ENCODE measurements around the gene DIP2B.
"Not testable (repeated sequence)": the region's sequence is repeated elsewhere in the genome, so short reads cannot be mapped to it uniquely, and the experiment has no call there.

DIP2B gene, protein sequence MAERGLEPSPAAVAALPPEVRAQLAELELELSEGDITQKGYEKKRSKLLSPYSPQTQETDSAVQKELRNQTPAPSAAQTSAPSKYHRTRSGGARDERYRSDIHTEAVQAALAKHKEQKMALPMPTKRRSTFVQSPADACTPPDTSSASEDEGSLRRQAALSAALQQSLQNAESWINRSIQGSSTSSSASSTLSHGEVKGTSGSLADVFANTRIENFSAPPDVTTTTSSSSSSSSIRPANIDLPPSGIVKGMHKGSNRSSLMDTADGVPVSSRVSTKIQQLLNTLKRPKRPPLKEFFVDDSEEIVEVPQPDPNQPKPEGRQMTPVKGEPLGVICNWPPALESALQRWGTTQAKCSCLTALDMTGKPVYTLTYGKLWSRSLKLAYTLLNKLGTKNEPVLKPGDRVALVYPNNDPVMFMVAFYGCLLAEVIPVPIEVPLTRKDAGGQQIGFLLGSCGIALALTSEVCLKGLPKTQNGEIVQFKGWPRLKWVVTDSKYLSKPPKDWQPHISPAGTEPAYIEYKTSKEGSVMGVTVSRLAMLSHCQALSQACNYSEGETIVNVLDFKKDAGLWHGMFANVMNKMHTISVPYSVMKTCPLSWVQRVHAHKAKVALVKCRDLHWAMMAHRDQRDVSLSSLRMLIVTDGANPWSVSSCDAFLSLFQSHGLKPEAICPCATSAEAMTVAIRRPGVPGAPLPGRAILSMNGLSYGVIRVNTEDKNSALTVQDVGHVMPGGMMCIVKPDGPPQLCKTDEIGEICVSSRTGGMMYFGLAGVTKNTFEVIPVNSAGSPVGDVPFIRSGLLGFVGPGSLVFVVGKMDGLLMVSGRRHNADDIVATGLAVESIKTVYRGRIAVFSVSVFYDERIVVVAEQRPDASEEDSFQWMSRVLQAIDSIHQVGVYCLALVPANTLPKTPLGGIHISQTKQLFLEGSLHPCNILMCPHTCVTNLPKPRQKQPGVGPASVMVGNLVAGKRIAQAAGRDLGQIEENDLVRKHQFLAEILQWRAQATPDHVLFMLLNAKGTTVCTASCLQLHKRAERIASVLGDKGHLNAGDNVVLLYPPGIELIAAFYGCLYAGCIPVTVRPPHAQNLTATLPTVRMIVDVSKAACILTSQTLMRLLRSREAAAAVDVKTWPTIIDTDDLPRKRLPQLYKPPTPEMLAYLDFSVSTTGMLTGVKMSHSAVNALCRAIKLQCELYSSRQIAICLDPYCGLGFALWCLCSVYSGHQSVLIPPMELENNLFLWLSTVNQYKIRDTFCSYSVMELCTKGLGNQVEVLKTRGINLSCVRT (N-terminal part only)

GRCh38 chr12:50504798-50505674, at the start of gene DIP2B:
Gene DIP2B, plus strand, starts transcription at chr12:50504985. Its CDS starts 156 bp downstream, at chr12:50505141.
- DNase-seq, result peak; percentile 63 to 86

- DNase-seq, result no peak
These were observed 46.2 kb upstream of the DIP2B start for GRCh38 chr12:50458606-50459005.

DNA sequence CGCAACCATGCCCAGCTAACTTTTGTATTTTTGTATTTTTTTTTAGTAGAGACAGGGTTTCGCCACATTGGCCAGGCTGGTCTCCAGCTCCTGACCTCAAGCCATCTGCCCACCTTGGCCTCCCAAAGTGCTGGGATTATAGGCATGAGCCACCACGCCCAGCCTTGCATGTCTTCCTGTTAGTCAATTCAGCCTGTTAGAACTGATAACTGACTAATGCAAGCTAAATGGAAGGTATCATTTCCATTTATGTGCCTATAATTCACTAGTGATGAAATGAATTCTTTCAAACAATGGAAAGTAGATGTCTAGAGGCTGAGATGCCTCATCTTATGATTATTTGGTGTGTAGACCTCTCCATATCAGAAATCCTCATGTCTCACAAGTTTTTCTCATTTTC, 37.3 kb upstream of the DIP2B start:
- DNase-seq, result no peak

- DNase-seq, result no peak
These were observed 27.4 kb upstream of the DIP2B start for GRCh38 chr12:50477241-50477832.

DNA sequence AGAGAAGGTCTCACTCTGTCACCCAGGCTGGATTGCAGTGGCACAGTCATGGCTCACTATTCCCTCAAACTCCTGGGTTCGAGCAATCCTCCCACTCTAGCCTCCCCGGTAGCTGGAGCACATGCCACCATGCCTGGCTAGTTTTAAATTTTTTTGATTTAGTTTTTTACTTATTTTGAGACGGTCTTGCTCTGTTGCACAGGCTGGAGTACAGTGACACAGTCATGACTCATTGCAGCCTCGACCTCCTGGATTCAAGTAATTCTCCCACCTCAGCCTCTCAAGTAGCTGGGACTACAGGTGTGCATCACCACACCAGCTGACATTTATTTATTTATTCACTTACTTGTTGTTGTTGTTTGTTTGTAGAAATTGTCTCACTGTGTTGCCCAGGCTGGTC, 22.2 kb upstream of the DIP2B start:
- DNase-seq, result no peak

DNA sequence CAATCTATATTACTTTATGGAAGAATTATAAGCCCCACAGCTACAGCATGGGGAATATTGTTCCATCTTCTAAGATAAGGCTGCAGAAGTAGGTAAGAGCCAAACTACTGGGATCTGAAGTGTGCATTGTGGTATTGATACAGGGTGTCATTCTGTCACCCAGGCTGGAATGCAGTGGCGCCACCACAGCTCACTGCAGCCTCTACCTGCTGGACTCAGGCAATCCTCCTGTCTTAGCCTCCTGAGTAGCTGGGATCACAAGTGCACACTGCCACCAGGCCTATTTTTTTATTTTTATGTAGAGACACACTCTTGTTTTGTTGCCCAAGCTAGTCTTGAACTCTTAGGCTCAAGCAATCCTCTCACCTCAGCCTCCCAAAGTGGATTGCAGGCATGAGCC, 21.3 kb upstream of the DIP2B start:
- DNase-seq, result no peak

DNA sequence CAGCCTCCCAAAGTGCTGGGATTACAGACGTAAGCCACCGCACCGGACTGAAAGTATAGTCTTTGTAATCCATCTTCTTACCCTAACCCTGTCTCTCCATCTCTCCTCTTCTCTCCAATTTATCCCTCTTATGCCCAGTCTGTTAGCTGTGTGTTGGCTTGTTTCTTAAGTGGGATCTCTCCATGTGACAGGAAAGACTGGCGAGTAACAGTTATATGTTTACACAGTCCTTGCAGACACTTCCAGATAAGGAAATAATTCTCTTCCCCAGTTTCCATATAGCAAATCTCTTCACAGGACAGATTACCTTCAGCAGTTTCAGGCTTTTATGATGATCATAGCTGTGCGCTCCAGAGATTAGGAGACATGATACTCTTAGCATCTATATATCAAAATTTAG, 16.0 kb upstream of the DIP2B start:
- no peak for DNase-seq

DNA sequence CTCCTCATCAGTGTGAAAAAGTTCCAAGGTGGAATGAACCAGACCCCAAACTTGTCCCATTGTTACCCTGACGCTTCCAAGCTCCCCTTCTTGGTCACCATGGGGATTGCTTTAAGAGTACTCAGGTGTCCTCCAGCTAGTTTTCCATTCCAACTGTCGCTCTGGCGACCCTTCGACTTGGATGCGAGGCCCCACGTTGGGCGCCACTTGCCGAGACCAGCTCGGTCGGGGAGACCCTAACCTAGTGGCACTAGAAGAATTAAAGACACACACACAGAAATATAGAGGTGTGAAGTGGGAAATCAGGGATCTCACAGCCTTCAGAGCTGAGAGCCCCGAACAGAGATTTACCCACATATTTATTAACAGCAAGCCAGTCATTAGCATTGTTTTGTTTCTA, 6.7 kb upstream of the DIP2B start:
- not testable (repeated sequence) for DNase-seq

GRCh38 chr12:50505675-50506530, 1.1 kb downstream of the DIP2B start:
- DNase-seq, result peak in 1 of 2 experiments; percentile 23

- no peak for DNase-seq
These were observed 2.1 kb downstream of the DIP2B start for GRCh38 chr12:50506753-50507473.

GRCh38 chr12:50507474-50507838, 2.7 kb downstream of the DIP2B start:
- no peak for DNase-seq

- no peak for DNase-seq
These were observed 3.1 kb downstream of the DIP2B start for GRCh38 chr12:50507930-50508329.

- no peak for DNase-seq
These were observed 3.6 kb downstream of the DIP2B start for GRCh38 chr12:50508414-50508813.

DNA sequence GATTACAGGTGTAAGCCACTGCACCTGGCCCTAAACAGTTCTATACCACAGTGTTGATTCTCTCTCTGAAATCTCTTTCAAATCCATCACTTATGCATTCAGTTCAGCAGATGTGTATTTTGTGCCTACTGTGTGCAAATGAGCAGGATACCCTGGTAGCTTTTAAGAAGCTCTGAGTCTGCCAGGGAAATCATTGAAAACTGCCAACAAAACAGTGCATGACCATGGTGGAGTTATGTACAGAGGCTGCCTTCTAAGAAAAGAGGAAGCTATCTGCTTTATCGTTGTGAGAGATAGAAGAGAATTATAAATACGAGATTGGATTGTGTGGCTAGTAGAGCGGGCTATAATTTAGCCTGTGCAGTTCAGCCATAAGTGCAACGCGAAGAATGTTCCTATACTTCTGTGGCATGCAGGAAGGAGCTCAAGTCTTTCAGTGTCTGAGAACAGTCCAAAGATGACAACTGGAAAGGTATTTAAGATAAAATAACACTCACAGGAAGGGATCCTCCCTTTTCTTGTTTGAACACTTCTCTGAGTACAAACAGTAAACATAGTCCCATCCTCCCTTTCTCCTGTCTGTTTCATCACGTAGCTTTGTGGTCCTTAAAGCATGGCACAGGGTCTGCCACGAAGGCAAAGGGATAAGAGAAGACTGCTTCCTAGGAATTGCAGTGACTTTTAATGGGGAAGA, 4.3 kb downstream of the DIP2B start:
- no peak for DNase-seq

- no peak for DNase-seq
These were observed 9.9 kb downstream of the DIP2B start for GRCh38 chr12:50514526-50515276.

GRCh38 chr12:50515587-50515986, 10.8 kb downstream of the DIP2B start:
- DNase-seq, result no peak

GRCh38 chr12:50517421-50518048, 12.8 kb downstream of the DIP2B start:
- peak in 1 of 2 experiments; percentile 36 for DNase-seq

DNA sequence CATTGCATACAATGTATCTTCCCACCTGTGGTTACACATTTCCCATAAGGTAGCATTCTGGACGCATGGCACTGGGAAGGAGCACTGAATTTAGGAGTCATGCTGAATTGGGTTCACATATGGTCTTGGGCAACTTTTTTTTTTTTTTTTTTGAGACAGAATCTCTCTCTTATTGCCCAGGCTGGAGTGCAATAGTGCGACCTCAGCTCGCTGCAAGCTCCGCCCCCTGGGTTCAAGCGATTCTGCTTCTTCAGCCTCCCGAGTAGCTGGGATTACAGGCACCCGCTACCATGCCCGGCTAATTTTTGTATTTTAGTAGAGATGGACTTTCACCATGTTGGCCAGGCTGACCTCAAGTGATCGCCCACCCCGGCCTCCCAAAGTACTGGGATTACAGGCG, 13.3 kb downstream of the DIP2B start:
- DNase-seq, result no peak

Data from SW 1271 (cell line).